ENCODE measurements around the gene ROR1.

DNA sequence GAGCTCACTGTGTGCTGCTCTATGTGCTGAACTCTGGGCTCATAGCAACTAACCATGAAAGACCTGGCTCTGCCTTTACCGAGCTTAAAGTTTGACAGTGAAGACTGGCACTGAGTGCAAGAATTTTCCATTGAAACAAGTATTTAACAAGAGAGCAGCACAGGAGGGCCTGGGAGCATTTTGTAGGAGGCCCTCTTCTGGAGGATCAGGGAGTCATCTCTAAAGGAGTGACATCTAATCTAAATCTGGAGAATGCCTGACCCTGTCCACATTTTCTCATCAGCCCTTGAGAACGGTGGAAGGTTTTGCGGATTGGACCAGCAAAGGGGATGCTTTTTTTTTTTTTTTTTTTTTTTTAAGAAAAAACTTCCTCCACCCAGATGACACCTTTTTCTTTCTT is 150.8 kb downstream of the ROR1 start:
- TF ChIP-seq, protein P1, sequence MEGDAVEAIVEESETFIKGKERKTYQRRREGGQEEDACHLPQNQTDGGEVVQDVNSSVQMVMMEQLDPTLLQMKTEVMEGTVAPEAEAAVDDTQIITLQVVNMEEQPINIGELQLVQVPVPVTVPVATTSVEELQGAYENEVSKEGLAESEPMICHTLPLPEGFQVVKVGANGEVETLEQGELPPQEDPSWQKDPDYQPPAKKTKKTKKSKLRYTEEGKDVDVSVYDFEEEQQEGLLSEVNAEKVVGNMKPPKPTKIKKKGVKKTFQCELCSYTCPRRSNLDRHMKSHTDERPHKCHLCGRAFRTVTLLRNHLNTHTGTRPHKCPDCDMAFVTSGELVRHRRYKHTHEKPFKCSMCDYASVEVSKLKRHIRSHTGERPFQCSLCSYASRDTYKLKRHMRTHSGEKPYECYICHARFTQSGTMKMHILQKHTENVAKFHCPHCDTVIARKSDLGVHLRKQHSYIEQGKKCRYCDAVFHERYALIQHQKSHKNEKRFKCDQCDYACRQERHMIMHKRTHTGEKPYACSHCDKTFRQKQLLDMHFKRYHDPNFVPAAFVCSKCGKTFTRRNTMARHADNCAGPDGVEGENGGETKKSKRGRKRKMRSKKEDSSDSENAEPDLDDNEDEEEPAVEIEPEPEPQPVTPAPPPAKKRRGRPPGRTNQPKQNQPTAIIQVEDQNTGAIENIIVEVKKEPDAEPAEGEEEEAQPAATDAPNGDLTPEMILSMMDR (conservative IDR thresholded peaks at IDR 0.05; ENCODE audit: low read depth, low read length) = 0 out of 2 replicates have a peak, but pooled peaks have one; percentile 2
- TF ChIP-seq BHLHE40 (IDR thresholded peaks at IDR 0.05; ENCODE audit: low read depth, low read length) (no peak), MXI1 (IDR thresholded peaks at IDR 0.05; ENCODE audit: borderline replicate concordance, low read depth, low read length) (no peak), POLR2A (IDR thresholded peaks at IDR 0.05; ENCODE audit: low read depth, low read length) (no peak), SMC3 (IDR thresholded peaks at IDR 0.05; ENCODE audit: low read depth, low read length) (no peak)
